Measurements from ENCODE around the gene HSPBAP1.
"Not testable (repeated sequence)": the region's sequence is repeated elsewhere in the genome, so short reads cannot be mapped to it uniquely, and the experiment has no call there.

The HSPBAP1 gene

DNA sequence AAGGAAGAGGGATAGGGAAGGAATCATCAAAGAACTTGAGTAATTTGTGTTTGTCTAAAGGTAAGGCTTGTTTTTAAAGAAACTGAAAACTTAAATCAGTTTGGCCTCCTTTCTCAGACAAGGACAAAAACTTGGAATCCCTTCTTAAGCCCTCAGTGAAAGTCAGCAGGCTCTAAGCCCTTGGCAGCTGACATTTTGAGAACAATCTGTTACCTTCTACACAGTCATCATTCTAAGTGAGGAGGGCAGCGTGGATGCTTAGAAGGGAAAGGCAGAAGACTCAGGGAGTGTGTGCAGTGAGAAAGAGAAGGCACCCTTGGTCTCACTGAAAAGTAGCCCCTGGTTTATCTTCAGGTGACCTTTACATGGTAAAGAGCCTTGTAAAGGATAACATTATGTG is 10.8 kb downstream of the HSPBAP1 start:
- no peak for DNase-seq

DNA sequence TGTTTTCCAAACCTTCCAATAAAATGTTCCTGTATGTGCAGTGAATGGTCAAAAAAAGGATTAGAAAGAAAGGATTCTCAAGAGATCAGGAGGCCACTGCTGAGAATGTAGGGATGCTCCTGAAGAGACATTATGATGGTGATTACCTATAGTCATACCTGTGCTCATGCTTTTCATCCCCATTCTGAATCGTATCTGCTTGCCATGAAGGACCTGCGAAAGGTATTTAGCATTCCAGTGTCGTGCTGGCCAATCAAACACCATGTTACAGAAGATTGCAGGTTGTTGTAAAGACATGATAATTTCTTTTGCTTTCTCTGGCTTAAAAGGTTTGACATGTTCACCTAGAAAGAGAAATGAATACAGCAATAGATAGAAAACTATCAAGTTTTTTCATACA is 16.1 kb downstream of the HSPBAP1 start:
- no peak for DNase-seq

DNA sequence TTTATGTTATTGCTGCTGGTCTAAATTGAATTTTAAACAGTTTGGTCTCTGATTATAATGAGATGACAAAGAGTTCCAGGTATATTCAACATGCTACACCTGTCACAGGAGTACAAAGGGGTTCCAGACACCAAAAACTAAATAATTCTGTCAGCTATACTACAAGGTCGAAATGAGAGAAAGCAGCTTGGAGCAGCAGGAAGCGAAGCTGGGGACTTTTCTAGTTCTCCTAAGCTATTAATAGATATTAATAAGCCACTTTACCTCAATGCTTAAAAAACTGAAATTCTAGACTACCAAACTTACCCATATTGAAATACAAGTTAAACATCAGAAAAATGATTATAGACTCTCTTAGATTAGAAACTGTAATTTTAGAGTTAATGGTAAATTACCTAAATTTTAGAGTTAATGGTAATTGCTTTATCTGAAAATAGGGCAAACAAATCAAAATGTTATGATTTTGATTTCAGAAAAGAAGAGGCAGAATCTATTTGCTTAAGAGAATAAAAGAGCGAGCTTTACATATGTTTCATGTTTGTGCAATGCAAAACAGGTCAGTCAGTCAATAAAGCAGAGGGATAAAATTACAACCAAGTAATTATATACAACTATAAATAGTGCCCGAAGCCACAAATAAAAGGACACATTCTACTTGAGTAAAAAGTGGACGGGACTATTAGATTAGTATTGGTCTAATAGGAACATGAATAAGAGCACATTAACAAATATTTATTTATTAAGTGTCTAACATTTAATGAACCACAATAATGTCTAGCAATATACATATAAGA is 16.8 kb downstream of the HSPBAP1 start:
- no peak for DNase-seq

DNA sequence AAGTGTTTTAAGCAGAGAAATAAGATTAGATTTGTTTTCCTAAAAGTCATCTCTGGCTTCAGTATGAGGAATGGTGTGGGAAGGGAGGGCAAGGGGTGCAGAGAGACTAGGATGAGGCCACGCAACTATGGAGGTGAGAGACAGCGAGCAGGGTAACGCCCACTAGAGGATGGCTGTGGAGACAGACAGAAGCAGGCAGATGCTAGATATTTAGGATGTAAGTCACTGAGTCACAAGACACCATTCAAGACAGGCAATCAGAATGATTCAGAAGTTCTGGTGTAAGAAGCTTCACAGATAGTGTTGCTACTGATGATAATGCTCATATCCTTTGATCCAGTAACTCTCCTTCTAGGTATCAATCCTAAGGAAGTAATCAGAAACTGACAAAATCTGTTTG is 19.1 kb downstream of the HSPBAP1 start:
- DNase-seq, result no peak

DNA sequence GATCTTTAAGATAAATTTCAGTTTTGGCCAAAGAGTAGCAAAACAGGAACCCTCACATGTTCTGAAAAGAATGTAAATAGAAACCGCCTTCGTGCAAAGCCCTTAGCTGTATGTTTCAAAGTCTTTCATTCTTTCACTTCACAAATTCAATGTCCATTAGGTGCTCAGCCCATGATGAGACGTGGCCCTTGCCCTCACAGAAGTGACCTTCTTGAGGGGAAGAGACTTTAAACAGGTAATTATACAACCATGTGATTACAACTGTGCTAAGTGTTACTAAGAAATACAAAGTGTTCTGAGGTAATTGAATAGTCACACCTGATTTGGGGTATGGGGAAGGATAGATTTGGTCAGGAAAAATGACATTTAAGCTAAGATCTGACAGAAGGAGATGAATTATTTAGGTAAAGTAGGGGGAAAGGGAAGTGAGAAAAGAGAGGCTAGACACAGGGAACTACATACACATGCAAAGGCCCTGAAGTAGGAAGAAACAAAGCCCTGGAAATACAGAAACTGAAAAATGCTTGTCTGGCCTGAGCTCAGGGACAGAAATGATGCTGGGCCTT is 19.6 kb downstream of the HSPBAP1 start:
- no peak for DNase-seq

DNA sequence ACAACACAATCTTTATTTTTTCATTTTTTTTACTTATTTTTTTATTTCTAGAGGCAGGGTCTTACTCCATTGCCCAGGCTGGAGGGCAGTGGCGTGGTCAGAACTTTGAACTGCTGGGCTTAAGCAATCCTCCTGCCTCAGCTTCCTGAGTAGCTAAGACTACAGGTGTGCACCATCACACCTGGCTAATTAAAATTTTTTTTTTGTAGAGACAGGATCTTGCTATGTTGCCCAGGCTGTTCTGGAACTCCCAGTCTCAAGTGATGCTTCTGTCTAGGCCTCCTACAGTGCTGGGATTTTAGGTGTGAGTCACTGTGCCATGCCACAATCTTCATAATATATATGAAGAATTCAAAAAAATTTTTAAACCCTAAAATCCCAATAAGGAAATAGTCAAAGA is 20.8 kb downstream of the HSPBAP1 start:
- no peak for DNase-seq

DNA sequence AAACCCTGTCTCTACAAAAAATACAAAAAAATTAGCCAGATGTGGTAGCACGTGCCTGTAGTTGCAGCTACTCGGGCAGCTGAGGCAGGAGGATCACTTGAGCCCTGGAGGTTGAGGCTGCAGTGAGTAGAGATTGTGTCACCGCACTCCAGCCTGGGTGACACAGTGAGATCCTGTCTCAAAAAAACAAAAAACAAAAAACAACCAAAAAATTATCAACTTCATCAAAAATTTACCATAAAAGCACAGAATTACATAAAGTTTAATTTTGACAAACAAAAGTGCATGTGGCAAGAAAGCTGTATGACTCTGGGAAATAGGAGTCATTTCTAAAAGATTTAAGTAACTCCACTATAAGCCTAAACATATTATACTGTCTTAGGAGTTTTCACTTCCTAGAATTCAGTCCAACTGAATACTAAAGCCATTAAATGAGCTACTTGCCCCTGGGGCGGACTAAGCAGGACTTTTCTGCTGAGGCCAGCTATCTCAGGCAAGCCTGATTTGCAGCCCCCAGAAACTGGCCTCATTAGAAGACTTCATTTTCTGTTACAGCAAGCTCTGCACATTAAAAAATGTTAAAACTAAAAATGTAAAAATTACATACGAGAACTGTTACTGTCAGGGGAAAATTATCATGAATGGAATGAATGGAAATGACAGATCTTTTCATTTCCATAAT is 23.0 kb downstream of the HSPBAP1 start:
- DNase-seq, result no peak

DNA sequence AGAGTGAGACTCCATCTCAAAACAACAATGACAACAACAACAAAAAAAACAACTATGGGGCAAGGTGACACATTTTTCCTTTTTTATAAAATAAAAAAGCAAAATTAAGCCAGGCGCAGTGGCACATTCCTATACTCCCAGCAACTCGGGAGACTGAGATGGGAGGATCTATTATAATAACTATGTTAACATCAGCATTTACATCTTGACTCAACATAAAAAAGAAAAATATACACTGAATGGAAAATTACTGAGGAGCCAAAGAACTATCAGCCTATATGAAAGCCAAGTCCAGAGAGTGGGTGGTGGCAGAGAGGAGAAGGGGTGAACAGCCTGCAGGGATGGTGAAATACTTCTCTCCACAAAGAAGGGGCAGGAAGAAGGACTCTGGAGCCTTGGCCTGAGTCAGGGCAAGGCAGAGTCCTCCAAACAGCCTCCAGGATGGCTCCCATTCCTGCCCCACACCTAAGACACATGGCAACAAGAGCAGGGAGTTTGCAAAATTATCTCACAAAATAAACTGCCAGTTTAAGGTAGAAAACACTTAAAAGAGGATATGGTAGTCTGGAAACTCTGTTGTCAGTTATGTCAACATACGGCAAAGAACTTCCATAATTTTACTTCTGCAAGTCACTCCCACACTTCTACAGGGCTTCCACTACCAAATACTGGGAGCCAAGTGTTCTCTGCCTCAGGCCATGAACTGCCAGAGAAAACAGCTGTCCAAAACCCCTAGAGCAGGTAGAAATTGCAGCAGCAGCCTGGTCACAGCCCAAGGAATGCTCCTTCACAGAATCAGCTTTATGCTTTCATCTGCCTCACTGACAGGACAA is 25.9 kb downstream of the HSPBAP1 start:
- DNase-seq, result no peak

DNA sequence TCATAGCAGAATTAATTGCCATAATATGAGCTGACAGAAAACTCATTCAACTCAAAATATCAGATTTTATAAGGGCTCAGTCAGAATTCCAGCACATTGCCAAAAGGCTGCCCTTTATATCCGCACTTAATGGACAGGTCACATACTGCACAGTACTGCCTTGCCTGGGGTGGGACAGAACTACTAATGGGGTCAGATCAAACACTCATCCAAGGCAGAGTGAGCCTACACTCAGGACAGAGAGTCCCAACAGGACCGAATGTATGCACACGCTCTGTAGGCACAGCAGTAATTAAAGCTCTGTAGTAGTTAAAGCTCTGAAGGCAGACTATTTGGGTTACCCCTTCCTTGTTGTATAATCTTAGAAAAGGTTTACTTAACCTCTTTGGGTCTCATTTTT is 27.2 kb downstream of the HSPBAP1 start:
- no peak for DNase-seq

DNA sequence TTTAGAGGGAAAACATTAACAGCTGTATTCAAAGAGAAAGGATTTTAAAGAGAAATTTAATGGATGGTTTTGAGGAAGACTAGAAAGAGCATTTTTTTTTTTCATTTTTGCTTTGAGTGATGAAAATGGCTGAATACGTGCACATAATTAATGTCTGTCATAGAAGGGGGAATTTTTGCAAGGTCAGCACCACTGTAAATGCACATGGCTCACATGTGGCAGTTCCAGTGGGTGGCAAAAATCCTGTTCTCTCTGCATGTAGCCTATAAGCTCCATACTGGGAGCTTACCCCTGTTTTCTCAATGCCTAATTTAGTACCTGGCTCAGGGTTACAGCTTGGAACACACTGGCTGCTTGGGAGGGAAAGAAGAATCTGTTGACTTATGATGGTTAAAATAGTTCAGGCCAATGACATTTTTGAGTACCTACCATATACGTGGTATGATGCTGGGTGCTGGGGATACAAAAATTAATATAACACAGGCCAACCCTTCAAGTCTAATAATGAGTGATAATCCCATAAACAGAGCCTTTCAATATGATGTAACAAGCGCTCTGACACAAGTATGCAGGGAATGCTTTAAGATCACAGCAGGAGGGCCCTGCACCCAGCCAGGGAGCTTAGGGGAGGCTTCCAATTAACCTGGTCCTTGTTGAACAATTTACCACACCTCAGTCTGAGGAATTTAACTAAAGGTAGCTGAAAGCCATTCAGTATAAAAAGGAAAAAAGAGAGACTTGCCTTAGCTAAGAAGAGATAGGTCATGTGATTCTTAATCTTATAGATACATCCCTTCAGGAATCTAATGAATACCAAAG is 33.0 kb downstream of the HSPBAP1 start:
- DNase-seq, result no peak

DNA sequence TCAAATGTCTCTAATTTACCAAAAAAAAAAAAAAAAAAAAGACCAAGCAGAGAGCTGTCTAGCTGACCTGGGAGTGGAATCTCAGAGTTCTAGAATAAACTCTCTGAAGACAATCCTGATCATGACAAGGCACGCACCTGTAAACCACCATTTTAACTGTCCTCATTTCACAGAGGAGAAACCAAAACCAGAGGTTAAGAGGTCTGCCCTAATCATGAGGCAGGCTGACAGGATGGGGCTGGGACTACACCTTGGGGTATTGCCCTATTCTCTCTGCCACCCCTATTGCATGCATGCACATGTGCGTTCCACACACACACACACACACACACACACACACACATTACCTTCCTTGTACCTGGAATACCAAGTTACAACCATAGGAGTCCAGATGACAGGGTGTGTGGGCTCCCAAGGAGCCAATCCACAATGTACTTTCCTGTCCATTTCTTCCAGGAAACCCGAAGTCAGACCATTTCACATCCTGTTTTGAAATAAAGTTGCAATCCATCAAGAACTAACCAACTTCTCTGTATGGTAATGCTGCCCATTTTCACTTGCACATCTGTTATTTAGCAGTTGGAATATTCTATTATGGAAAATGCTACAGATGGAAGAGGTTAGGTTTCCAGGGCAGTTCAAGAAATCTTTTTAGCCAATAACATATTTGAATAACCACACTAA is 34.6 kb downstream of the HSPBAP1 start:
- no peak for DNase-seq

DNA sequence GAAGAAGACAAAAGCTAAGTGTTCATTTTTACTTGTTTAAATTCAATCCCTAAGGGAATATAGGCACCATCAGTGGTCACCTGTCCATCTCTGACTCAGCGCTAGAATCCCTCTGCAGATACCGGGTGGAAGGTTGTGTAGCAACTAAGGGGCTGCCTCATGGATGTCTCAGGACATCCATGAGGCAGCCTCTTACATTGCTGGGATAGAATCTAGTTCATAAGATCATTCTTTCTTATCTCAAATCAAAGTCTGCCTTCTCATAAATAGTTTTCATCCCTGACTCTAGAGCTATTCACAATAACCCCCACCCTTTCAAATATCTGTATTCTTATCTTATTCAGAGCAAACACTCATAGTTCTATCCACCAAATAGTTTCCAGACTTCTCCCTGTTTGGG is 38.1 kb downstream of the HSPBAP1 start:
- no peak for DNase-seq

DNA sequence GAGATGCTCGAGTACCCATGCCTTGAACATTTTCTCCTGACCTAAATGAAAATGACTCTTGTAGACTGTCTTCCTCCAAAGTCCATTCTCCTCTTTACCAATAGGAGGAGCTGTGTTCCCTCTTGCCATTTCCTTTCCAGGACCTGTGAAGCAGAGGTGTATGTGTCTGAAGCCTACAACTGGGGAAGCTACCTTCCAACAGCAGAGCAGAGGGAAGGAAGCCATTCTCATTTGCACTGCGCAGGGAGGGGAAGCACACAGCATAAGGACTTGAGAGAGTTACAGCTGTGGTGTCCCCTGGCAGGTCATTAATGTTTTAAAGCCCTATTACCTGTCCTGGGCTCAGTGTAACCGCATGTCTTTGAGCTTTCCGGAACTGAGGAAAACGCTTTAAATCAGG is 38.7 kb downstream of the HSPBAP1 start:
- DNase-seq, result no peak

DNA sequence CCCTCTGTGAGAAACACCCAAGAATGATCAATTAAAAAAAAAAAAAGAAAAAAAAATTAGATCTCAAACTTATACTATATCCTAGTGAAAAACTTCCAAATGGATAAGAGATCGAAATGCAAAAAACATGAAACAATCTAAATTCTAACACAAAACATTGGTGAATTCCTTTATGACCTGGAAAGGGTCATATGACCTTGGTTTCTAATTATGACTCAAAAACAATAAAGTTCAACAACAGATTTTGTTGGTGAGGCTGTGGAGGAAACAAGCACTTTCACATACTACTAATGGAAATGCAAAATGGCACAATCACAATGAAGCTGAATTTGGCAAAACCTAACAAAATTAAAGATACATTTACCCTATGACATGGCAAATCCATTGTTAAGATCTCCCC is 45.3 kb downstream of the HSPBAP1 start:
- no peak for DNase-seq

DNA sequence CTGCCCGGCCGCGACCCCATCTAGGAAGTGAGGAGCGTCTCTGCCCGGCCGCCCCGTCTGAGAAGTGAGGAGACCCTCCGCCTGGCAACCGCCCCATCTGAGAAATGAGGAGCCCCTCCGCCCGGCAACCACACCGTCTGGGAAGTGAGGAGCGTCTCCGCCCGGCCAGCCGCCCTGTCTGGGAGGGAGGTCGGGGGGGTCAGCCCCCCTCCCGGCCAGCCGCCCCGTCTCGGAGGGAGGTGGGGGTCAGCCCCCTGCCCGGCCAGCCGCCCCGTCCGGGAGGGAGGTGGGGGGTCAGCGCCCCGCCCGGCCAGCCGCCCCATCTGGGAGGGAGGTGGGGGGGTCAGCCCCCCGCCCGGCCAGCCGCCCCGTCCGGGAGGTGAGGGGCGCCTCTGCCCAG is 46.3 kb downstream of the HSPBAP1 start:
- DNase-seq, result not testable (repeated sequence)

DNA sequence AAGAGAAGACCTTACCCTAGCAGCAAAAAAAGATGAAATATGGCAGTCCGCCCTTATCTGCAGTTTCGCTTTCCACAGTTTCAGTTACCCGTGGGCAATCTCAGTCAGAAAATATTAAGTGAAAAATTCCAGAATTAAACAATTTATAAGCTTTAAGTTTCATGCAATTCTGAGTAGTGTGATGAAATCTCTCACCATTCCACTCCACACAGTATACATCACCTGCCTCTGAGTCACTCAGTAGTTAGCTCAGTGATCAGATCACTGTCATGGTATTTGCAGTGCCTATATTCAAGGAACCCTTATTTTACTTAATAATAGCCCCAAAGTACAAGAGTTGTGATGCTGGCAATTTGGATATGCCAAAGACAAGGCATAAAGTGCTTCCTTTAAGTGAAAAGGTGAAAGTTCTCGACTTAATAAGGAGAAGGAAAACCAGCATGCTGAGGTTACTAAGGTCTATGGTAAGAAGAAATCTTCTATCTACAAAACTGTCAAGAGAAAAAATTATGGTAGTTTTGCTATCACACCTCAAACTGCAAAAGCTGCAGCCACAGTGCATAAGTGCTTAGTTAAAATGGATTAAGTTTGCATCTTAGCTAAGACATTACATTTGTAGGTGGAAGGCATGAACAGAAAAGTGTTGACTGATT is 48.1 kb downstream of the HSPBAP1 start:
- DNase-seq, result no peak

DNA sequence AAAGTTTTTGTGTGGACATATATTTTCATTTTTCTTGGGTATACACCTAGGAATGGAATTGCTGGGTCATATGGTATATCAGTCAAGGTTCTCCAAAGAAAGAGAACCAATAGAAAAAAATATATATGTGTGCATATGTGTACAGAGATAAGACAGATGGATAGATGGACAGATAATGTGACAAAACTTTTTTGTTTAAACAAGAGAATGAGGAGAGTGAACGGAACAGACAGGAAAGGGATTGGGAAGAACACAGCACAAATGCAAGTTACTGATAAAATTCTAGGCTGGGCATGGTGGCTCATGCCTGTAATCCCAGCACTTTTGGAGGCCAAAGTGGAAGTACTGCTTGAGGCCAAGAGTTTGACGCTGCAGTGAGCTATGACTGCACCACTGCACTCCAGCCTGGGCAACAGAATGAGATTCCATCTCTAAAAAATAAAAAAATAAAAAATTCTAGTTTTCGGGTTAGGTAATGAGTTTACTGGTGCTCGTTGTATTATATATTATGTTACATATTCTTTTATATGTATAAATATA is 50.0 kb downstream of the HSPBAP1 start:
- DNase-seq, result no peak

DNA sequence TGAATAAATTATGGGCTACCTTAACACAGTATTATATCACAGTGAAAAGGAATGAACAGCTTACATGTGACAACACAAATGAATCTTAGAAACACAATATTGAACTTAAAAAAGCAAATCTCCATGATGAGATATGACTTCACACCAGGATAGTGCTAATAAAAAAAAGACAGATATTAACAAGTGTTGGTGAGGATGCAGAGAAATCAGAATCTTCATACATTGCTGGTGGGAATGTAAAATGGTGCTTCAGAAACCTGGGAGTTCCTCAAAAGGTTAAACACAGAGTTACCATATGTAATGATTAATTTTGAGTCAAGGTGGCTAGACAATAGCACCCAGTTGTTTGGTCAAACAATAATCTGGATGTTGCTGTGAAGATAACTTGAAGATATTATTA is 51.4 kb downstream of the HSPBAP1 start:
- no peak for DNase-seq

DNA sequence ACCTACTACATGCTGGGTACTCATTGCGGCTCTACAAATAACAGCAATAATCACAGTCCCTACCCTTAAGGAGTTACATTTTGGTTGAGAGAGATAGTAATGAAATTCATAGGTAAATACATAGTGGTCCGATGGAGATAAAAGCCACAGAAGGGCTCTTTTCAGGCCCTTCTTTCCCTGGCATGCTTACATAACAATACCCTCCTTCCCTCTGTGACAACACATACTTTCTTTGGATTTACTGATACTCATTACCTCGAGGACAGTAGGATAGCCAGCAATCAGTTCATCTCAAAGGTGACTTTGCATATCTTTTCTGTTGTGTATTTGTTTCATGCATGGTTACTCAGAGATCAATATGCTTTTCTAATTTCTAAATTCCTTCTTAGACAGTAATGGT is 54.5 kb downstream of the HSPBAP1 start:
- no peak for DNase-seq

DNA sequence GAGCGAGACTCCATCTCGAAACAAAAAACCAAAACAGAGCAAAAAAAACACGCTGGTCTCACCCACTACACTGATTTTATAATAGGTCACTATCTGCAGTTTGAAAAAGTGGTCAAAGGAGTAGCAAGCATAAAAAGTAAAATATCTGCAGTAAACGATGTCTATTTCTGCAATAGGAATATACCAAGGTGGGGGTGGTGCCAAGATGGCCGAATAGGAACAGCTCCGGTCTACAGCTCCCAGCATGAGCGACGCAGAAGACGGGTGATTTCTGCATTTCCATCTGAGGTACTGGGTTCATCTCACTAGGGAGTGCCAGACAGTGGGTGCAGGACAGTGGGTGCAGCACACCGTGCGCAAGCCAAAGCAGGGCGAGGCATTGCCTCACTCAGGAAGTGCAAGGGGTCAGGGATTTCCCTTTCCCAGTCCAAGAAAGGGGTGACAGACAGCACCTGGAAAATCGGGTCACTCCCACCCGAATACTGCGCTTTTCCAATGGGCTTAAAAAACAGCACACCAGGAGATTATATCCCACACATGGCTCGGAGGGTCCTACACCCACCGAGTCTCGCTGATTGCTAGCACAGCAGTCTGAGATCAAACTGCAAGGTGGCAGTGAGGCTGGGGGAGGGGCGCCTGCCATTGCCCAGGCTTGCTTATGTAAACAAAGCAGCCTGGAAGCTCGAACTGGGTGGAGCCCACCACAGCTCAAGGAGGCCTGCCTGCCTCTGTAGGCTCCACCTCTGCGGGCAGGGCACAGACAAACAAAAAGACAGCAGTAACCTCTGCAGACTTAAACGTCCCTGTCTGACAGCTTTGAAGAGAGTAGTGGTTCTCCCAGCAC is 60.7 kb downstream of the HSPBAP1 start:
- not testable (repeated sequence) for DNase-seq

Measured in T1000 (cell line).